ENCODE measurements around the gene TREH. TPM values are rescaled to one million over a fixed set of nuclear protein-coding genes. Genes with fewer than 3 reads are reported as not detected.

TREH gene
- polyA plus RNA-seq, 1 of the 3 experiments (the other 2 are of a cell fraction) = not detected

GRCh38 chr11:118653684-118654390 lies 25.6 kb downstream of the TREH start (continued):
- TF ChIP-seq TEAD4 (IDR thresholded peaks at IDR 0.05; ENCODE audit: borderline replicate concordance, insufficient read depth) (no peak), ELF1 (IDR thresholded peaks at IDR 0.05) (no peak), RFX5 (IDR thresholded peaks at IDR 0.05; ENCODE audit: low read length) (no peak), NFIC (IDR thresholded peaks at IDR 0.05; ENCODE audit: borderline replicate concordance) (no peak), CTCF (IDR thresholded peaks at IDR 0.05) (no peak), PBX3 (IDR thresholded peaks at IDR 0.05) (no peak), POLR2AphosphoS5 (IDR thresholded peaks at IDR 0.05; ENCODE audit: low read depth, low read length) (no peak)

- Histone ChIP-seq H2AFZ (ENCODE audit: low read depth) (no peak overlapping the region), H3K9me3 (no peaks in the 10 kb centered on the region), H3K36me3 (replicated peaks in 1 of 2; ENCODE audit: control insufficient read depth in 1 of 2, insufficient read depth in 2 of 2, low read length in 1 of 2) (peaks cover 72 to 82% of the 10 kb centered on the region in 2 experiments), H3K4me3 (ENCODE audit: low read depth in 2 of 2, low read length in 1 of 2) (no peak overlapping the region), H3K4me1 (ENCODE audit: control insufficient read depth in 1 of 2, insufficient read depth in 2 of 2, low read depth in 1 of 2, low read length in 1 of 2) (no peaks in the 10 kb centered on the region; a peak in 1 of 4 replicates), H3F3A (replicated peaks; ENCODE audit: insufficient read depth) (peaks cover 35% of the 10 kb centered on the region), H3K79me2 (ENCODE audit: insufficient read depth) (peaks cover 1% of the 10 kb centered on the region; the same call in 1 of the 2 replicates), H3K27me3 (ENCODE audit: insufficient read depth) (no peaks in the 10 kb centered on the region), H3K9ac (no peak overlapping the region), H4K20me1 (ENCODE audit: insufficient read depth) (peaks cover 19% of the 10 kb centered on the region; the same call in 1 of the 2 replicates), H3K27ac (ENCODE audit: low read depth in 2 of 2, low read length in 1 of 2) (no peak overlapping the region), H3K4me2 (no peak overlapping the region), H3K9me2 (no peaks in the 10 kb centered on the region)
- ChIA-PET CTCF (interaction anchor here (0.7 to 1.6 kb wide), 4 partner anchors 10 to 52 kb away, joined by 3 read pairs; no protein-coding TSS in a partner anchor), POLR2A (no interaction called here)
- WGBS (ENCODE audit: low lambda C conversion rate) = 85% methylated on average over 4 of the region's 4 CpGs
- no peak for DNase-seq
- TF ChIP-seq TCF12 (IDR thresholded peaks at IDR 0.05) (no peak), RFX5 (IDR thresholded peaks at IDR 0.05; ENCODE audit: low read length) (no peak), JUND (IDR thresholded peaks at IDR 0.05) (no peak), NRF1 (IDR thresholded peaks at IDR 0.05; ENCODE audit: low read depth, low read length) (no peak), MXI1 (IDR thresholded peaks at IDR 0.05; ENCODE audit: low read depth, low read length) (no peak), SIN3A (IDR thresholded peaks at IDR 0.05; ENCODE audit: borderline replicate concordance, low read depth, low read length) (no peak), ELF1 (IDR thresholded peaks at IDR 0.05) (no peak), CHD2 (IDR thresholded peaks at IDR 0.05; ENCODE audit: low read length, partially characterized antibody) (no peak), MAX (IDR thresholded peaks at IDR 0.05; ENCODE audit: low read depth) (no peak), FOXM1 (IDR thresholded peaks at IDR 0.05; ENCODE audit: low read depth) (no peak), POLR2AphosphoS5 (IDR thresholded peaks at IDR 0.05; ENCODE audit: low read depth, low read length) (no peak), ZBTB33 (IDR thresholded peaks at IDR 0.05; ENCODE audit: borderline replicate concordance, low read depth) (no peak), FOSL2 (IDR thresholded peaks at IDR 0.05; ENCODE audit: borderline replicate concordance, low read depth) (no peak)
Measured at GRCh38 chr11:118652681-118653181, 26.7 kb downstream of the TREH start.

Data from SK-N-SH (cell line).